Caco-2 (cell line): ENCODE data around the gene NANOS1. TPM values are rescaled to one million over a fixed set of nuclear protein-coding genes. Genes with fewer than 3 reads are reported as not detected.
A peak's percentile ranks its signal among the peaks of the same experiment; 100 is the strongest.

Source experiments
- BruUV-seq: library from RNA; stranded (reverse); fragments of 400-500 nt; replicated peaks from 2 replicates; lab custom pipeline; 2021; lab: Mats Ljungman, UMichigan
- CTCF ChIA-PET: fragments of 300-600 bp; sonication (Branson Sonifier 250); formaldehyde crosslinking; loops from one replicate; lab custom pipeline; 2022; ENCODE audit warnings: antibody characterized with exemption; lab: Charles Lee
- POLR2A ChIA-PET: fragments of 300-600 bp; sonication (Branson Sonifier 250); formaldehyde crosslinking; loops from one replicate; lab custom pipeline; 2022; ENCODE audit warnings: antibody characterized with exemption; lab: Charles Lee
- DNase-seq, 2 experiments: peaks; one replicate each; pipeline versions ENCODE4 v3.0.0 to v3.0.0-alpha.2; 2020 to 2022
- H3K27me3 ChIP-seq: replicated peaks from 2 replicates; pipeline ENCODE4 v1.6.0; 2011; ENCODE audit warnings: low read length; ENCODE audit not compliant: control insufficient read depth, insufficient read depth
- H3K36me3 ChIP-seq: 2 replicates; pipeline ENCODE4 v1.5.1; 2011; ENCODE audit warnings: low read length; ENCODE audit not compliant: control insufficient read depth, insufficient read depth
- H3K4me1 ChIP-seq: fragments of 250-450 bp; sonication (Bioruptor Pico); 2 replicates; pipeline ENCODE4 v1.5.1; 2020; ENCODE audit warnings: mild to moderate bottlenecking
- H3K4me3 ChIP-seq: 2 replicates; pipeline ENCODE4 v1.5.1; 2011; ENCODE audit warnings: low read depth, mild to moderate bottlenecking, control low read depth, low read length
- H3K9me3 ChIP-seq: fragments of 250-450 bp; sonication (Bioruptor Pico); 2 replicates; pipeline ENCODE4 v1.5.1; 2020; ENCODE audit warnings: mild to moderate bottlenecking, moderate library complexity
- H3K27ac Mint-ChIP-seq: one replicate; pipeline ENCODE4 v1.8.0; 2022; ENCODE audit warnings: mixed read lengths; ENCODE audit not compliant: unreplicated experiment
- H3K27me3 Mint-ChIP-seq: one replicate; pipeline ENCODE4 v1.8.0; 2022; ENCODE audit warnings: mixed read lengths; ENCODE audit not compliant: insufficient read depth, unreplicated experiment
- H3K36me3 Mint-ChIP-seq: one replicate; pipeline ENCODE4 v1.8.0; 2022; ENCODE audit warnings: mild to moderate bottlenecking, mixed read lengths; ENCODE audit not compliant: insufficient read depth, unreplicated experiment
- H3K4me1 Mint-ChIP-seq: one replicate; pipeline ENCODE4 v1.8.0; 2022; ENCODE audit warnings: low read depth, mixed read lengths; ENCODE audit not compliant: unreplicated experiment
- H3K4me3 Mint-ChIP-seq: one replicate; pipeline ENCODE4 v1.8.0; 2022; ENCODE audit warnings: mild to moderate bottlenecking, moderate library complexity, mixed read lengths; ENCODE audit not compliant: unreplicated experiment
- H3K9me3 Mint-ChIP-seq: one replicate; pipeline ENCODE4 v1.8.0; 2022; ENCODE audit warnings: mixed read lengths; ENCODE audit not compliant: unreplicated experiment
- intact Hi-C: fragments of 100-400 bp; cut with micrococcal nuclease; formaldehyde crosslinking; loops from one replicate; pipeline ENCODE4 v1.10.0; 2022; ENCODE audit not compliant: unreplicated experiment
- total RNA-seq: library from RNA; stranded (reverse); gene quantifications from 2 replicates; pipeline ENCODE4 v1.2.3, GENCODE V29; 2022
- TF ChIP-seq, protein P1 (sequence below), 2 experiments: fragments of 200-600 bp in 1 of 2; IDR thresholded peaks; 1 replicate in 1 of 2; 2 replicates in 1 of 2; pipeline versions ENCODE4 v1.5.1 to v1.8.0; 2011 to 2022; ENCODE audit warnings: antibody characterized with exemption in 1 of 2, control low read depth in 1 of 2, inconsistent platforms in 1 of 2, low read depth in 1 of 2, low read length in 1 of 2, mild to moderate bottlenecking in 1 of 2, moderate library complexity in 1 of 2; ENCODE audit not compliant: insufficient read depth in 1 of 2, severe bottlenecking in 1 of 2, unreplicated experiment in 1 of 2

The NANOS1 gene
- total RNA-seq, 1 experiment from 2014 or later, result 5.9 TPM

- Histone ChIP-seq H3K36me3 (peaks cover 3% of the 10 kb centered on the region), H3K4me1 (no peaks in the 10 kb centered on the region), H3K27me3 (no peaks in the 10 kb centered on the region), H3K9me3 (no peaks in the 10 kb centered on the region), H3K4me3 (no peak overlapping the region)
- Mint-ChIP-seq H3K27me3 (no peaks in the 10 kb centered on the region), H3K36me3 (peaks cover 98% of the 10 kb centered on the region), H3K9me3 (no peaks in the 10 kb centered on the region), H3K27ac (no peak overlapping the region), H3K4me1 (no peaks in the 10 kb centered on the region), H3K4me3 (no peak overlapping the region)
- TF ChIP-seq, protein P1, sequence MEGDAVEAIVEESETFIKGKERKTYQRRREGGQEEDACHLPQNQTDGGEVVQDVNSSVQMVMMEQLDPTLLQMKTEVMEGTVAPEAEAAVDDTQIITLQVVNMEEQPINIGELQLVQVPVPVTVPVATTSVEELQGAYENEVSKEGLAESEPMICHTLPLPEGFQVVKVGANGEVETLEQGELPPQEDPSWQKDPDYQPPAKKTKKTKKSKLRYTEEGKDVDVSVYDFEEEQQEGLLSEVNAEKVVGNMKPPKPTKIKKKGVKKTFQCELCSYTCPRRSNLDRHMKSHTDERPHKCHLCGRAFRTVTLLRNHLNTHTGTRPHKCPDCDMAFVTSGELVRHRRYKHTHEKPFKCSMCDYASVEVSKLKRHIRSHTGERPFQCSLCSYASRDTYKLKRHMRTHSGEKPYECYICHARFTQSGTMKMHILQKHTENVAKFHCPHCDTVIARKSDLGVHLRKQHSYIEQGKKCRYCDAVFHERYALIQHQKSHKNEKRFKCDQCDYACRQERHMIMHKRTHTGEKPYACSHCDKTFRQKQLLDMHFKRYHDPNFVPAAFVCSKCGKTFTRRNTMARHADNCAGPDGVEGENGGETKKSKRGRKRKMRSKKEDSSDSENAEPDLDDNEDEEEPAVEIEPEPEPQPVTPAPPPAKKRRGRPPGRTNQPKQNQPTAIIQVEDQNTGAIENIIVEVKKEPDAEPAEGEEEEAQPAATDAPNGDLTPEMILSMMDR (IDR thresholded peaks at IDR 0.05; ENCODE audit: insufficient read depth in 1 of 2, low read depth in 1 of 2, low read length in 1 of 2, severe bottlenecking in 1 of 2, unreplicated experiment in 1 of 2), result no peak
- no TSS peak for BruUV-seq
- intact Hi-C loops, result no loop called here
- POLR2A ChIA-PET, result no interaction called here
- DNase-seq, result no peak
- CTCF ChIA-PET, result no interaction called here
These were observed 41.1 kb downstream of the NANOS1 start for GRCh38 chr10:119070395-119071165.

DNA sequence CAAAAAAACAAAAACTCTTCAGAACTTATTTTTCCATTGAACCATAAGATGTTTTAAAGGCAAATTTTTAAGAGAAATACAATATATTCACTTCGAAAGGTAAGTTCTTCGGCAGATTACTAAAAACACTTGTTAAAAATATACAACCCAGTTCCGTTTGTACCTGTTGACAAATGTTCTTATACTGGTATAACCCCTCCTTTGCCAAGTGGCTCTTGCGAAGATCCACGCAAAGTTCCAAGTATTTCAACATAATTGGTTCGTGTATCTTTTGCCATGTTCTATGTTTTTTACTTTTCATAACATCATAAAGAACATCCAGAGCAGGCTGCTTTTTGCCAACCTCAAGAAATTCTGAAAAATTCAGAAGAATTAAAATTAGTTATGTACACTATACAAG is 44.1 kb downstream of the NANOS1 start:
- peaks cover 4% of the 10 kb centered on the region for H3K36me3 ChIP-seq
- ChIA-PET CTCF (no interaction called here), POLR2A (no interaction called here)
- peaks cover 1% of the 10 kb centered on the region; the same call in 1 of the 2 replicates for H3K4me1 ChIP-seq
- DNase-seq, result no peak
- no TSS peak for BruUV-seq
- no peaks in the 10 kb centered on the region for H3K9me3 ChIP-seq
- intact Hi-C loops, result no loop called here
- no peaks in the 10 kb centered on the region for H3K27me3 ChIP-seq
- Mint-ChIP-seq H3K9me3 (no peaks in the 10 kb centered on the region), H3K27ac (no peak overlapping the region), H3K4me3 (no peak overlapping the region), H3K27me3 (no peaks in the 10 kb centered on the region), H3K36me3 (peaks cover 87% of the 10 kb centered on the region), H3K4me1 (peaks cover 4% of the 10 kb centered on the region)
- TF ChIP-seq, protein P1 (IDR thresholded peaks at IDR 0.05; ENCODE audit: insufficient read depth in 1 of 2, low read depth in 1 of 2, low read length in 1 of 2, severe bottlenecking in 1 of 2, unreplicated experiment in 1 of 2), result no peak
- no peak overlapping the region for H3K4me3 ChIP-seq

DNA sequence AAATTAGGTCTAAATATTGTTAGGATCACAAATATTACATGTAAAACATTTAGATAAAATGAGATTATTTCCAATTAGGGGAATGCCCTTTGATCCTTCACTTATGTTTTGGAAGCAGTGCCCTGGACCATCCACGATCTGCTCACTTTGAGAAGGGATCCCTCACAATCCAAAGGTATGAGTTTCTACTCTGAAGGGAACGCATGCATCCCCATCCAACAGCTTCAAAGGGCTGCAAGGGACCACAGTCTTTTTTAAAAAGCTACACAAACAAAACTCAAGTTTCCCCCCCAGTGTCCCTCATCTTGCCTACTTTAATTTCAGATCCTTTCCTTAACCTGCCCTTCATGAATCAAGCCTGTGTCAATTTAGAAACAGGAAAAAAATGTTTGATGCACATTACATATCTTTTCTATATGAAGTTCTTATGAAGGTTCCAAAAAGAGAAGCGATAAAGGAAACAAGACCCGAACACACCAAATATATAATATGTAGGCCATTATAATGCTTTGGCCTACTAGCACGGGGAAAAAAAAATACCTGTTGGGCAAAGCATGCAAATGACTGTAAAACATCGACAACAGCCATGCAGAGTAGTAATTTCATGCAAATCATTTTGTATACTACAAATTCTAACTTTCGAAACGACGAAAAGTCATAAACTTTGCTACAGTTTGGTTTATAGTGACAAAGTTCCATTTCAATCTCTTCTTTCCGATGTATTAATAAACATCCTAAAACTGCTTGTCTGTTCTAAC is 49.1 kb downstream of the NANOS1 start:
- CTCF ChIA-PET, result no interaction called here
- peaks cover 8% of the 10 kb centered on the region for H3K4me1 Mint-ChIP-seq
- no peaks in the 10 kb centered on the region for H3K9me3 ChIP-seq

More for the DNA sequence above, 49.1 kb downstream of the NANOS1 start:
- intact Hi-C loops, result no loop called here
- Mint-ChIP-seq H3K27me3 (no peaks in the 10 kb centered on the region), H3K9me3 (no peaks in the 10 kb centered on the region), H3K36me3 (peaks cover 71% of the 10 kb centered on the region), H3K4me3 (peak overlapping the region; percentile 83), H3K27ac (peak overlapping the region; percentile 24)
- Histone ChIP-seq H3K36me3 (peaks cover 1% of the 10 kb centered on the region; the same call in 1 of the 2 replicates), H3K27me3 (no peaks in the 10 kb centered on the region), H3K4me1 (peaks cover 8% of the 10 kb centered on the region; the same call in 1 of the 2 replicates), H3K4me3 (peak overlapping the region; percentile 88)
- TF ChIP-seq, protein P1 (IDR thresholded peaks at IDR 0.05; ENCODE audit: insufficient read depth in 1 of 2, low read depth in 1 of 2, low read length in 1 of 2, severe bottlenecking in 1 of 2, unreplicated experiment in 1 of 2), result no peak
- DNase-seq, result no peak
- TSS peak; percentile 50 for BruUV-seq
- POLR2A ChIA-PET, result interaction anchor here (0.7 kb wide), 1 partner anchor 459 kb away, joined by 4 read pairs; no protein-coding TSS in a partner anchor
